Measurements from ENCODE around the gene ST7L.

The ST7L gene

GRCh38 chr1:112638110-112638428 is 19.1 kb upstream of the ST7L start:
- H3K4me3 ChIP-seq (ENCODE audit: control insufficient read depth, low read depth, low read length), result no peak overlapping the region
- DNase-seq (ENCODE audit: low read depth), result no peak
- TF ChIP-seq CTCF (IDR thresholded peaks at IDR 0.05; ENCODE audit: control insufficient read depth, insufficient read depth, low read depth, low read length, missing control alignments), result no peak

- H3K4me3 ChIP-seq (ENCODE audit: control insufficient read depth, low read depth, low read length), result no peak overlapping the region
- DNase-seq (ENCODE audit: low read depth), result no peak
- no peak for TF ChIP-seq CTCF (IDR thresholded peaks at IDR 0.05; ENCODE audit: control insufficient read depth, insufficient read depth, low read depth, low read length, missing control alignments)
Observed at GRCh38 chr1:112637254-112638109, 18.5 kb upstream of the ST7L start.

- H3K4me3 ChIP-seq (ENCODE audit: control insufficient read depth, low read depth, low read length), result no peak overlapping the region
- TF ChIP-seq CTCF (IDR thresholded peaks at IDR 0.05; ENCODE audit: control insufficient read depth, insufficient read depth, low read depth, low read length, missing control alignments), result no peak
Observed at GRCh38 chr1:112636597-112637253, 17.8 kb upstream of the ST7L start.

GRCh38 chr1:112636056-112636455 is 17.1 kb upstream of the ST7L start:
- no peak overlapping the region for H3K4me3 ChIP-seq (ENCODE audit: control insufficient read depth, low read depth, low read length)
- no peak for DNase-seq (ENCODE audit: low read depth)
- no peak for TF ChIP-seq CTCF (IDR thresholded peaks at IDR 0.05; ENCODE audit: control insufficient read depth, insufficient read depth, low read depth, low read length, missing control alignments)

More at GRCh38 chr1:112636597-112637253, 17.8 kb upstream of the ST7L start:
- no peak for DNase-seq (ENCODE audit: low read depth)

- no peak for DNase-seq (ENCODE audit: low read depth)
- no peak for TF ChIP-seq CTCF (IDR thresholded peaks at IDR 0.05; ENCODE audit: control insufficient read depth, insufficient read depth, low read depth, low read length, missing control alignments)
- no peak overlapping the region for H3K4me3 ChIP-seq (ENCODE audit: control insufficient read depth, low read depth, low read length)
Observed at GRCh38 chr1:112634367-112634766, 15.4 kb upstream of the ST7L start.

GRCh38 chr1:112633628-112634027 is 14.7 kb upstream of the ST7L start:
- TF ChIP-seq CTCF (IDR thresholded peaks at IDR 0.05; ENCODE audit: control insufficient read depth, insufficient read depth, low read depth, low read length, missing control alignments), result no peak
- H3K4me3 ChIP-seq (ENCODE audit: control insufficient read depth, low read depth, low read length), result no peak overlapping the region
- no peak for DNase-seq (ENCODE audit: low read depth)
